HepG2 (cell line): Measurements from ENCODE around the gene TMEM120A. TPM values are rescaled to one million over a fixed set of nuclear protein-coding genes. Genes with fewer than 3 reads are reported as not detected.
"Not testable (repeated sequence)": the region's sequence is repeated elsewhere in the genome, so short reads cannot be mapped to it uniquely, and the experiment has no call there.

ENCODE experiments used
- ATAC-seq: fragments of 200-7000 bp; cut with Tn5 transposase; 3 replicates; pipeline ENCODE4 v1.9.1; 2020; ENCODE audit warnings: mild to moderate bottlenecking, moderate library complexity
- BruUV-seq: library from RNA; stranded (reverse); fragments of 400-500 nt; replicated peaks from 2 replicates; lab custom pipeline; 2021; lab: Mats Ljungman, UMichigan
- CTCF ChIA-PET: fragments of 300-600 bp; formaldehyde crosslinking; extraction: SDS; loops from one replicate; lab custom pipeline; 2021; ENCODE audit warnings: low total read pairs, inconsistent platforms, low intra/inter-chr PET ratio; lab: Yijun Ruan, JAX
- POLR2A ChIA-PET: fragments of 350-600 bp; sonication (Branson Sonifier 250); formaldehyde crosslinking; loops from one replicate; lab custom pipeline; 2020; ENCODE audit warnings: antibody characterized with exemption, inconsistent platforms; lab: Yijun Ruan, JAX
- DNase-seq: peaks from one replicate; pipeline ENCODE4 v3.0.0-alpha.2; 2015; ENCODE audit warnings: low spot score
- FAIRE-seq: peaks from 3 replicates; lab custom pipeline; 2011; peaks lifted over from hg19 to GRCh38; lab: Jason Lieb, UNC
- H2AFZ ChIP-seq: one replicate; pipeline ENCODE4 v1.6.1; 2011; ENCODE audit warnings: low read length, inconsistent platforms
- H3K27ac ChIP-seq: fragments of 300-600 bp; 3 replicates; pipeline ENCODE4 v1.8.0; 2011; ENCODE audit warnings: mixed run types, mild to moderate bottlenecking, mixed read lengths, low read length, inconsistent platforms; ENCODE audit not compliant: insufficient read depth; ENCODE audit errors: extremely low read length
- H3K27me3 ChIP-seq, 2 experiments: fragments of 200-600 bp in 1 of 2; 2 replicates in 1 of 2; 3 replicates in 1 of 2; pipeline versions ENCODE4 v1.6.0 to v1.8.0; 2011; ENCODE audit warnings: low read length in 2 of 2, mild to moderate bottlenecking in 2 of 2, moderate library complexity in 2 of 2, inconsistent platforms in 1 of 2; ENCODE audit not compliant: insufficient read depth in 2 of 2, control insufficient read depth in 1 of 2
- H3K36me3 ChIP-seq, 2 experiments: fragments of 200-600 bp in 1 of 2; replicated peaks in 1 of 2; 2 replicates in 1 of 2; 3 replicates in 1 of 2; pipeline versions ENCODE4 v1.5.1 to v1.8.0; 2011; ENCODE audit warnings: low read length in 2 of 2, inconsistent platforms in 1 of 2; ENCODE audit not compliant: insufficient read depth in 2 of 2, control insufficient read depth in 1 of 2
- H3K4me1 ChIP-seq: 2 replicates; pipeline ENCODE4 v1.5.1; 2012; ENCODE audit warnings: low read length, inconsistent platforms; ENCODE audit not compliant: insufficient read depth
- H3K4me2 ChIP-seq: 2 replicates; pipeline ENCODE4 v1.6.0; 2011; ENCODE audit warnings: low read depth, low read length, inconsistent platforms
- H3K4me3 ChIP-seq, 3 experiments: fragments of 200-600 bp in 1 of 3; sonication (generic), shearing (Covaris generic) in 1 of 3; replicated peaks in 1 of 3; 2 replicates each; pipeline ENCODE4 v1.5.1; 2011 to 2016; ENCODE audit warnings: low read length in 3 of 3, inconsistent platforms in 2 of 3, low read depth in 2 of 3, mild to moderate bottlenecking in 2 of 3, control low read depth in 1 of 3, mixed read lengths in 1 of 3; ENCODE audit not compliant: insufficient read depth in 1 of 3
- H3K79me2 ChIP-seq: one replicate; pipeline ENCODE4 v1.6.1; 2011; ENCODE audit warnings: low read length, inconsistent platforms; ENCODE audit not compliant: insufficient read depth
- H3K9ac ChIP-seq: 2 replicates; pipeline ENCODE4 v1.6.0; 2011; ENCODE audit warnings: mild to moderate bottlenecking, low read depth, low read length, inconsistent platforms; ENCODE audit not compliant: insufficient read depth
- H3K9me3 ChIP-seq: 2 replicates; pipeline ENCODE4 v1.5.1; 2012; ENCODE audit warnings: mild to moderate bottlenecking, low read length
- H4K20me1 ChIP-seq: 2 replicates; pipeline ENCODE4 v1.6.0; 2011; ENCODE audit warnings: inconsistent platforms, mild to moderate bottlenecking, low read length, moderate library complexity; ENCODE audit not compliant: insufficient read depth
- BORCS8-MEF2B ChIP-seq: sonication (generic); formaldehyde crosslinking; IDR thresholded peaks from 2 replicates; pipeline ENCODE4 v1.8.0; 2022; ENCODE audit warnings: mild to moderate bottlenecking, missing genetic modification reagents
- ZNF20 ChIP-seq: sonication (generic); formaldehyde crosslinking; IDR thresholded peaks from 2 replicates; pipeline ENCODE4 v1.4.0; 2020; ENCODE audit warnings: mild to moderate bottlenecking, moderate library complexity, missing genetic modification reagents
- ZNF572 ChIP-seq: sonication (generic); formaldehyde crosslinking; IDR thresholded peaks from 2 replicates; pipeline ENCODE4 v1.5.1; 2020; ENCODE audit warnings: mild to moderate bottlenecking, missing genetic modification reagents
- WGBS: methylation state at CpG from one replicate; pipeline ENCODE4 v1.1.6; 2017; ENCODE audit warnings: low lambda C conversion rate; 5-methylcytosine and 5-hydroxymethylcytosine counted together
- in situ Hi-C: cut with HindIII; loops from 2 replicates; pipeline ENCODE4 v1.10.0; 2017; ENCODE audit warnings: low pct_unique_long_range_greater_than_20kb; ENCODE audit not compliant: extremely low pct_ligation_motif_present
- intact Hi-C: fragments of 100-400 bp; cut with micrococcal nuclease; formaldehyde crosslinking; loops from one replicate; pipeline ENCODE4 v1.10.0; 2022; ENCODE audit not compliant: unreplicated experiment
- polyA plus RNA-seq, 8 experiments: library from polyadenylated mRNA; depleted of rRNA in 3 of 8; stranded (reverse) in 7 of 8; unstranded in 1 of 8; fragments of >200 nt; fragmentation: Illumina TruSeq in 4 of 8; extraction: Trizol in 4 of 8; gene quantifications; 2 replicates each; pipeline versions ENCODE4 v1.2.1 to v1.2.3, GENCODE V29; 2011 to 2016; ENCODE audit warnings: low read depth in 4 of 8, missing spikeins in 1 of 8, mixed read lengths in 1 of 8; ENCODE audit not compliant: insufficient read depth in 1 of 8
- total RNA-seq, 5 experiments: library from RNA; depleted of rRNA; stranded (reverse); fragments of >200 nt; fragmentation: Illumina TruSeq; extraction: Trizol; gene quantifications; 2 replicates each; pipeline ENCODE4 v1.2.3, GENCODE V29; 2016; ENCODE audit warnings: low read depth in 1 of 5
- TF ChIP-seq, protein P1 (sequence below): sonication (generic); formaldehyde crosslinking; IDR thresholded peaks from 2 replicates; pipeline ENCODE4 v1.5.0; 2020; ENCODE audit warnings: mild to moderate bottlenecking, missing genetic modification reagents, borderline replicate concordance

TMEM120A gene
- total and polyA plus RNA-seq, 2 of the 13 experiments (the other 11 are each of a cell fraction or from before 2014, with no cell fraction given) = 40.3 to 102 TPM

GRCh38 chr7:76020031-76020714, 25.8 kb upstream of the TMEM120A start (continued):
- TF ChIP-seq, protein P1, sequence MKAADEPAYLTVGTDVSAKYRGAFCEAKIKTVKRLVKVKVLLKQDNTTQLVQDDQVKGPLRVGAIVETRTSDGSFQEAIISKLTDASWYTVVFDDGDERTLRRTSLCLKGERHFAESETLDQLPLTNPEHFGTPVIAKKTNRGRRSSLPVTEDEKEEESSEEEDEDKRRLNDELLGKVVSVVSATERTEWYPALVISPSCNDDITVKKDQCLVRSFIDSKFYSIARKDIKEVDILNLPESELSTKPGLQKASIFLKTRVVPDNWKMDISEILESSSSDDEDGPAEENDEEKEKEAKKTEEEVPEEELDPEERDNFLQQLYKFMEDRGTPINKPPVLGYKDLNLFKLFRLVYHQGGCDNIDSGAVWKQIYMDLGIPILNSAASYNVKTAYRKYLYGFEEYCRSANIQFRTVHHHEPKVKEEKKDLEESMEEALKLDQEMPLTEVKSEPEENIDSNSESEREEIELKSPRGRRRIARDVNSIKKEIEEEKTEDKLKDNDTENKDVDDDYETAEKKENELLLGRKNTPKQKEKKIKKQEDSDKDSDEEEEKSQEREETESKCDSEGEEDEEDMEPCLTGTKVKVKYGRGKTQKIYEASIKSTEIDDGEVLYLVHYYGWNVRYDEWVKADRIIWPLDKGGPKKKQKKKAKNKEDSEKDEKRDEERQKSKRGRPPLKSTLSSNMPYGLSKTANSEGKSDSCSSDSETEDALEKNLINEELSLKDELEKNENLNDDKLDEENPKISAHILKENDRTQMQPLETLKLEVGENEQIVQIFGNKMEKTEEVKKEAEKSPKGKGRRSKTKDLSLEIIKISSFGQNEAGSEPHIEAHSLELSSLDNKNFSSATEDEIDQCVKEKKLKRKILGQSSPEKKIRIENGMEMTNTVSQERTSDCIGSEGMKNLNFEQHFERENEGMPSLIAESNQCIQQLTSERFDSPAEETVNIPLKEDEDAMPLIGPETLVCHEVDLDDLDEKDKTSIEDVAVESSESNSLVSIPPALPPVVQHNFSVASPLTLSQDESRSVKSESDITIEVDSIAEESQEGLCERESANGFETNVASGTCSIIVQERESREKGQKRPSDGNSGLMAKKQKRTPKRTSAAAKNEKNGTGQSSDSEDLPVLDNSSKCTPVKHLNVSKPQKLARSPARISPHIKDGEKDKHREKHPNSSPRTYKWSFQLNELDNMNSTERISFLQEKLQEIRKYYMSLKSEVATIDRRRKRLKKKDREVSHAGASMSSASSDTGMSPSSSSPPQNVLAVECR = peak; percentile 24; the same call in 1 of the 2 replicates
- peak; percentile 79 for TF ChIP-seq BORCS8-MEF2B (CRISPR knock-in tag)
- TF ChIP-seq ZNF572 (CRISPR knock-in tag) = no peak
- no peak for TF ChIP-seq ZNF20 (CRISPR knock-in tag)

GRCh38 chr7:76018520-76018919, 24.1 kb upstream of the TMEM120A start:
- H2AFZ ChIP-seq, POLR2A ChIA-PET, H3K27ac ChIP-seq, DNase-seq, H3K27me3 ChIP-seq, intact Hi-C loops, H3K4me3 ChIP-seq, H4K20me1 ChIP-seq, BruUV-seq, H3K9ac ChIP-seq, H3K79me2 ChIP-seq, ATAC-seq, FAIRE-seq, CTCF ChIA-PET, H3K9me3 ChIP-seq, H3K4me1 ChIP-seq, H3K4me2 ChIP-seq: not testable (repeated sequence)
- in situ Hi-C loops = loop anchor here (5.0 kb wide), 1 partner anchor 151 kb away; no protein-coding TSS in a partner anchor
- WGBS = 99% methylated on average over 4 of the region's 4 CpGs
- peaks cover 0 to 28% of the 10 kb centered on the region in 2 experiments; a peak in 4 of 5 replicates for H3K36me3 ChIP-seq
